ENCODE measurements around the gene PUSL1.
A peak's percentile ranks its signal among the peaks of the same experiment; 100 is the strongest.

- peak; percentile 63 for TF ChIP-seq CTCF (conservative IDR thresholded peaks at IDR 0.05; ENCODE audit: low read depth, low read length)
- TF ChIP-seq EZH2 (IDR thresholded peaks at IDR 0.05; ENCODE audit: borderline replicate concordance, low read depth, low read length, poor library complexity, severe bottlenecking): no peak
Measured at GRCh38 chr1:1291548-1292441, 16.6 kb upstream of the PUSL1 start.
